ENCODE results near the gene GID8. TPM values are rescaled to one million over a fixed set of nuclear protein-coding genes. Genes with fewer than 3 reads are reported as not detected.
A peak's percentile ranks its signal among the peaks of the same experiment; 100 is the strongest.

The GID8 gene
- total and polyA plus RNA-seq, 9 donors, result 23.6 to 54.3 (median 43.3) TPM

DNA sequence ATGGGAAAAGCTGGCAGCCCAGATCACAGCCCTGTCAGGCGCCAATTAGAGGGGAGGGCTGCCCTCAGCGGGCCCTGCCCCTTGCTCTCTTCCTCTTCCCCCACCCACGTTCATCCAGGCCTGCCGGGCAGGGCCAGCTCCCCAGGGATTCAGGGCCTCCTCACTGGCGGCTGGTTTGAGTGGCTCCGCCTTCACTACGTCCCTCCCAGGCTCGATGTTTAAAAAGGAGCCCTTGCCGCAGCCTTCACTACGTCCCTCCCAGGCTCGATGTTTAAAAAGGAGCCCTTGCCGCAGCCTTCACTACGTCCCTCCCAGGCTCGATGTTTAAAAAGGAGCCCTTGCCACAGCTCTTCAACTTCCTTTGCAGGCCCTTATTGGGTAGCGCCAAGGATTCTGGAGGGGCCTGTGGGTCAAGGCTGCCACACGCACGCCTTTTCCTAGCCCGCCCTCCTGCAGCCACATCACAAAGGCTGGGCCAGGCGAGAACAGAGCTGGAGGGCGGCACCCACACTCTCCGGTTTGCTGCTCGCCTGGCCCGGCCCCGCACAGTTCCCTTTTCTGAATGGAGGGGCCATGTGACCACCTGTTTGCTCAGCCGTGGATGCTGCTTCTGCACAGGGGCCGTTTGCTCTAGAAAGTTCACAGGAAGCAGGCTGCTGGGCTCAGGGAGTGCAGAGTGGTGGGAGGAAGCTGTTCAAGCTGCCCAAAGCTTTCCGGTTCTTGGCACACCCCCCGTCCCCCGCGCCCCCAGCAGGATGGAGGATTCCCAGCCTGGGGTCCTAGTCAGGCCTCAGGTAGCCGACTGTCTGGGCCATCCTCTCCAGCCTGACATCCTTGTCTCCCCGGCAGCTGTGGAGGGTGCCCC lies 16.1 kb downstream of the GID8 start:
- no peak overlapping the region for H3K4me3 ChIP-seq
- intact Hi-C loops (cut with DNase I), result no loop called here

DNA sequence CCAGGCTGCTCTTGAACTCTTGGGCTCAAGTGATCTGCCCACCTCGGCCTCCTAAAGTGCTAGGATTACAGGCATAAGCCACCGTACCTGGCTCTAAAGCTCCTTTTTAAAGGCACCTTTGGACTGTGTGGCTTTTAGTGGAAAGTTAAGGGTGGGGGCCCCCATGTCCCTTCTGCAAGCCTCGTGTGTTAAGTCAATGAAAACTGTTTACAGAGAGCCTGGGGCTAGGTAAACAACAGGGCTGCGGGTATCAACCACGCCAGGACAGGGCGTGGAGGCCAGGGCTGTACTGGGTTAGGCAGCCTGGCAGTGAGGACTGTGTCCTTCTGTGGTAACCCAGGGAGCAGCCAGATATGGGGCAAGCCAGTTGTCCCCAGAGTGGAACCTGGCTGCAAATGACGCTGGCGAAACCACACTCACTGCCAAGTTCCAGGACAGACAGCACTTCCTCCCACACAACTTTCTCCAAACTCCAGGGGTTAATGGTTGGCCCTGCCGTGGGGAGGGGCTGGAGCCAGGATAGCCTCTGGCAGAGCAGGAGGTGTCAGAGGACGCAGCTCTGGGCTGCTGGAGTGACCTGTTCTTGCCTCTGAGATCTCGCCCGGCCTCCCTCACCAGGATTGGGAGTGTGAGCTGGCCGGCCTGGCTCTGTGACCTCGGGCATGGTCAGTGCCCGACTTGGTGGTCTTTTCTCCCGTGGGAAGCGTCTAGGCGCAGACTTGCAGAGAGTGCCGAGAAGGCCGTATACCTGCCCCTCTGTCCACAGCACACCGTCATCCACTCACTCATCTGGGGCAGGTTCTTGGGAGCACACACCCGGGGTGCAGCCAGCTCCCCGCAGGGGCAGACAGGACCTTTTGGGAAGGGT lies 17.8 kb downstream of the GID8 start:
- H3K9me3 ChIP-seq, result no peaks in the 10 kb centered on the region

More for the DNA sequence above, 16.1 kb downstream of the GID8 start:
- no peaks in the 10 kb centered on the region for H3K27me3 ChIP-seq
- H3K27ac ChIP-seq, result peak overlapping the region; percentile 96
- peaks cover 22% of the 10 kb centered on the region for H3K4me1 ChIP-seq (ENCODE audit: insufficient read depth)
- peak; percentile 81 to 88 (median 85) for DNase-seq
- no peak for TF ChIP-seq EP300 (IDR thresholded peaks at IDR 0.05)
- no peak for TF ChIP-seq POLR2A (IDR thresholded peaks at IDR 0.05)
- TF ChIP-seq, protein P1, sequence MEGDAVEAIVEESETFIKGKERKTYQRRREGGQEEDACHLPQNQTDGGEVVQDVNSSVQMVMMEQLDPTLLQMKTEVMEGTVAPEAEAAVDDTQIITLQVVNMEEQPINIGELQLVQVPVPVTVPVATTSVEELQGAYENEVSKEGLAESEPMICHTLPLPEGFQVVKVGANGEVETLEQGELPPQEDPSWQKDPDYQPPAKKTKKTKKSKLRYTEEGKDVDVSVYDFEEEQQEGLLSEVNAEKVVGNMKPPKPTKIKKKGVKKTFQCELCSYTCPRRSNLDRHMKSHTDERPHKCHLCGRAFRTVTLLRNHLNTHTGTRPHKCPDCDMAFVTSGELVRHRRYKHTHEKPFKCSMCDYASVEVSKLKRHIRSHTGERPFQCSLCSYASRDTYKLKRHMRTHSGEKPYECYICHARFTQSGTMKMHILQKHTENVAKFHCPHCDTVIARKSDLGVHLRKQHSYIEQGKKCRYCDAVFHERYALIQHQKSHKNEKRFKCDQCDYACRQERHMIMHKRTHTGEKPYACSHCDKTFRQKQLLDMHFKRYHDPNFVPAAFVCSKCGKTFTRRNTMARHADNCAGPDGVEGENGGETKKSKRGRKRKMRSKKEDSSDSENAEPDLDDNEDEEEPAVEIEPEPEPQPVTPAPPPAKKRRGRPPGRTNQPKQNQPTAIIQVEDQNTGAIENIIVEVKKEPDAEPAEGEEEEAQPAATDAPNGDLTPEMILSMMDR (IDR thresholded peaks at IDR 0.05), result no peak
- WGBS, 3 donors, result 2 to 5% (median 3%) methylated on average over 31 to 32 of the region's 32 CpGs
- H3K9me3 ChIP-seq, result no peaks in the 10 kb centered on the region
- no peaks in the 10 kb centered on the region for H3K36me3 ChIP-seq

DNA sequence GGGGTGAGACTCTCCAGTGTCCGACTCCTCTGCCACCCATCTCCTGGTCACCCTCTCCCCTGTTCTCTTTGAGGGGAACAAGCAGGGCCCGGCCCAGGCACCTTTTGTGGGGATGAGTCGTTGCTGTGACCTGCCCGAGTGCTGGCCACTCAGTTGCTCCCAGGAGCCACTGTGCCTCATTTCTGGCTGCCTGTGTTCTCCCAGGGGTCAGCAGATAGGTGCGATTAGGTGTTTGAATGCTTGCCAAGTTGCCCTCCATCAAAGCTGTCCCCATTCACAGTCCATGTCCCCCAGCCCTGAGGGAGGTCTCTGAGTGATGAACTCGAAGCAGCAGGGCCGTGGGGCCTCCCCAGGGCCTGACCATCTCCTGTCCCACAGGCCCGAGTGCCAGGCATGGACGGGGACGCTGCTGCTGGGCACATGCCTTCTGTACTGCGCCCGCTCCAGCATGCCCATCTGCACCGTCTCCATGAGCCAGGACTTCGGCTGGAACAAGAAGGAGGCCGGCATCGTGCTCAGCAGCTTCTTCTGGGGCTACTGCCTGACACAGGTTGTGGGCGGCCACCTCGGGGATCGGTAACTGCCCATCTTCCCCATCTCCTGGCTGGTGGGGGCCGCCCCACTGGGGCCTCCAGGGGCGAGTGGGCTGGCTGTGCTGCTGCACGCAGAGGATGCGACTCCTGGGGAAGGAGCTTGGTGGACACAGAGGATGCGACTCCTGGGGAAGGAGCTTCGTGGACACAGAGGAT lies 18.6 kb downstream of the GID8 start:
- 91 to 93% (median 92%) methylated on average over 24 to 25 of the region's 25 CpGs for WGBS, 3 donors
- Histone ChIP-seq H3K4me3 (no peak overlapping the region), H3K4me1 (ENCODE audit: insufficient read depth) (peaks cover 22% of the 10 kb centered on the region), H3K9me3 (no peaks in the 10 kb centered on the region), H3K36me3 (no peaks in the 10 kb centered on the region), H3K27ac (no peak overlapping the region), H3K27me3 (no peaks in the 10 kb centered on the region)
- intact Hi-C loops (cut with DNase I), result no loop called here
- TF ChIP-seq, protein P1 (IDR thresholded peaks at IDR 0.05), result no peak
- TF ChIP-seq EP300 (IDR thresholded peaks at IDR 0.05) (no peak), POLR2A (IDR thresholded peaks at IDR 0.05) (no peak)
- no peak for DNase-seq

More for the DNA sequence above, 17.8 kb downstream of the GID8 start:
- H3K4me3 ChIP-seq, result no peak overlapping the region
- no peak for DNase-seq
- H3K36me3 ChIP-seq, result no peaks in the 10 kb centered on the region
- no peak for TF ChIP-seq EP300 (IDR thresholded peaks at IDR 0.05)
- no peak for TF ChIP-seq POLR2A (IDR thresholded peaks at IDR 0.05)
- WGBS, 3 donors, result 78 to 84% (median 82%) methylated on average over 23 of the region's 23 CpGs
- no peaks in the 10 kb centered on the region for H3K27me3 ChIP-seq
- H3K4me1 ChIP-seq (ENCODE audit: insufficient read depth), result peaks cover 22% of the 10 kb centered on the region
- H3K27ac ChIP-seq, result no peak overlapping the region
- intact Hi-C loops (cut with DNase I), result no loop called here

DNA sequence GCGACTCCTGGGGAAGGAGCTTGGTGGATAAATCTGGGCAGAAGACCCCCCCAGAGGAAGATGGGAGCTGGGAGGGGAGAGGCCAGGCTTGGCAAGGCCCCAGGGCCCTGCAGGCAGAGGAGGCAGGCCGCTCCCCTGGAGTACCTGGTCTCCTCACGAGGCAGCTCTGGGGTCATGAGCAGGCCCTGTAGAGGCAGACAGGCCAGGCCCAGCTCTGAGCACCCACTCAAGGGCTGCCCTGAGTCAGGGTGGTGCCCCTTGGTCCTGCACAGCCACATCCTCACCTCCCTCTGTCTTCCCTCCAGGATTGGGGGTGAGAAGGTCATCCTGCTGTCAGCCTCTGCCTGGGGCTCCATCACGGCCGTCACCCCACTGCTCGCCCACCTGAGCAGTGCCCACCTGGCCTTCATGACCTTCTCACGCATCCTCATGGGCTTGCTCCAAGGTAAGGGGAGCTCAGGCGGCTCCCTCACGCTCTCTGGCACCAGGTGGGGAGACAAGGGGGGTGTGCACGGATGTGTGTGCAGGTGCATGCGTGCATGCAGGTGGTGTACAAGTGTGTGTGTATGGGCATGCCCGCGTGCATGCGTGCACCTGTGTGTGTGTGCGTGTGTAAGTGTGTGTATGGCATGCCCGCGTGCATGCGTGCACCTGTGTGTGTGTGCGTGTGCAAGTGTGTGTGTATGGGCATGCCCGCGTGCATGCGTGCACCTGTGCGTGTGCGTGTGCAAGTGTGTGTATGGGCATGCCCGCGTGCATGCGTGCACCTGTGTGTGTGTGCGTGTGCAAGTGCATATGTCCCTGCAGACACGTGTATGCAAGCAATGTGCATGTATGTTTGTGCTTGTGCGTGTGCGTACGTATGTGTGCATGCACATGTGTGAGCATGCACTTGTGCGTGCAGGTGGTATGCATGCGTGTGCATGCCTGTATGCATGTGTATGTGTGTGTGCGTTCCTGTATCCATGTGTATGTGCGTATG lies 19.5 kb downstream of the GID8 start:
- H3K4me3 ChIP-seq, result no peak overlapping the region
- peaks cover 19% of the 10 kb centered on the region for H3K4me1 ChIP-seq (ENCODE audit: insufficient read depth)
- no peaks in the 10 kb centered on the region for H3K9me3 ChIP-seq
- no peak for DNase-seq
- H3K36me3 ChIP-seq, result no peaks in the 10 kb centered on the region
- H3K27me3 ChIP-seq, result no peaks in the 10 kb centered on the region
- no peak for TF ChIP-seq EP300 (IDR thresholded peaks at IDR 0.05)
- no peak for TF ChIP-seq POLR2A (IDR thresholded peaks at IDR 0.05)
- TF ChIP-seq, protein P1 (IDR thresholded peaks at IDR 0.05), result no peak
- intact Hi-C loops (cut with DNase I), result no loop called here
- no peak overlapping the region for H3K27ac ChIP-seq
- 92 to 94% (median 92%) methylated on average over 36 of the region's 36 CpGs for WGBS, 3 donors
